ENCODE results near the gene ROR2. TPM values are rescaled to one million over a fixed set of nuclear protein-coding genes. Genes with fewer than 3 reads are reported as not detected.

The ROR2 gene
- total and polyA plus RNA-seq, 8 donors = 3.0 to 21.4 (median 9.8) TPM

GRCh38 chr9:91698266-91698665 lies 251.8 kb downstream of the ROR2 start:
- no peak for TF ChIP-seq EP300 (IDR thresholded peaks at IDR 0.05)
- no peak for TF ChIP-seq POLR2A (IDR thresholded peaks at IDR 0.05)
- no peak for TF ChIP-seq POLR2AphosphoS5 (IDR thresholded peaks at IDR 0.05)
- TF ChIP-seq CTCF (IDR thresholded peaks at IDR 0.05) = no peak
- H3K27ac ChIP-seq = no peak overlapping the region
- H3K4me3 ChIP-seq = no peak overlapping the region
- intact Hi-C loops (cut with DNase I; ENCODE audit: low total_unique reads) = no loop called here
- H3K9me3 ChIP-seq = no peaks in the 10 kb centered on the region
- H3K27me3 ChIP-seq = no peaks in the 10 kb centered on the region
- 73 to 83% (median 74%) methylated on average over 3 of the region's 3 CpGs for WGBS, 5 donors
- H3K36me3 ChIP-seq = peaks cover 0 to 8% (median 0%) of the 10 kb centered on the region in 4 donors
- no peaks in the 10 kb centered on the region for H3K4me1 ChIP-seq
- DNase-seq = no peak

GRCh38 chr9:91697201-91697600 lies 252.8 kb downstream of the ROR2 start:
- no peaks in the 10 kb centered on the region for H3K9me3 ChIP-seq
- 83 to 95% (median 89%) methylated on average over 5 to 7 of the region's 7 CpGs for WGBS, 5 donors
- TF ChIP-seq POLR2A (IDR thresholded peaks at IDR 0.05) (no peak), EP300 (IDR thresholded peaks at IDR 0.05) (no peak), CTCF (IDR thresholded peaks at IDR 0.05) (no peak), POLR2AphosphoS5 (IDR thresholded peaks at IDR 0.05) (no peak)

GRCh38 chr9:91694081-91694870 lies 255.8 kb downstream of the ROR2 start:
- intact Hi-C loops (cut with DNase I; ENCODE audit: low total_unique reads) = no loop called here
- 63 to 87% (median 75%) methylated on average over 6 of the region's 6 CpGs for WGBS, 5 donors
- no peak for TF ChIP-seq CTCF (IDR thresholded peaks at IDR 0.05)
- Histone ChIP-seq H3K4me1 (peaks cover 0 to 5% (median 0%) of the 10 kb centered on the region in 4 donors), H3K36me3 (peaks cover 0 to 10% (median 0%) of the 10 kb centered on the region in 4 donors), H3K27me3 (no peaks in the 10 kb centered on the region), H3K4me3 (no peak overlapping the region), H3K27ac (no peak overlapping the region), H3K9me3 (no peaks in the 10 kb centered on the region)
- DNase-seq = no peak

More at GRCh38 chr9:91697201-91697600, 252.8 kb downstream of the ROR2 start:
- no peaks in the 10 kb centered on the region for H3K27me3 ChIP-seq
- no peaks in the 10 kb centered on the region for H3K4me1 ChIP-seq
- H3K4me3 ChIP-seq = no peak overlapping the region
- no peak overlapping the region for H3K27ac ChIP-seq
- intact Hi-C loops (cut with DNase I; ENCODE audit: low total_unique reads) = no loop called here
- no peak for DNase-seq
- H3K36me3 ChIP-seq = peaks cover 0 to 10% (median 0%) of the 10 kb centered on the region in 4 donors

GRCh38 chr9:91693226-91693625 lies 256.8 kb downstream of the ROR2 start:
- no peak for DNase-seq
- TF ChIP-seq EP300 (IDR thresholded peaks at IDR 0.05) (no peak), POLR2A (IDR thresholded peaks at IDR 0.05) (no peak), CTCF (IDR thresholded peaks at IDR 0.05) (no peak), POLR2AphosphoS5 (IDR thresholded peaks at IDR 0.05) (no peak)
- peaks cover 0 to 10% (median 0%) of the 10 kb centered on the region in 4 donors for H3K36me3 ChIP-seq
- no peaks in the 10 kb centered on the region for H3K27me3 ChIP-seq
- H3K4me1 ChIP-seq = peaks cover 0 to 5% (median 0%) of the 10 kb centered on the region in 4 donors
- 73 to 79% (median 76%) methylated on average over 7 of the region's 7 CpGs for WGBS, 5 donors
- no peak overlapping the region for H3K27ac ChIP-seq
- H3K9me3 ChIP-seq = no peaks in the 10 kb centered on the region
- H3K4me3 ChIP-seq = no peak overlapping the region
- intact Hi-C loops (cut with DNase I; ENCODE audit: low total_unique reads) = no loop called here
